Endometrial microvascular endothelial cells (primary cell): ENCODE data around the gene RARRES2. TPM values are rescaled to one million over a fixed set of nuclear protein-coding genes. Genes with fewer than 3 reads are reported as not detected.

Experiments used
- in situ Hi-C: cut with HindIII; loops from 2 replicates; pipeline ENCODE4 v1.10.0; 2017; ENCODE audit warnings: low sequenced_read_pairs, low pct_unique_long_range_greater_than_20kb; ENCODE audit errors: inconsistent ontology term
- total RNA-seq: library from RNA; depleted of rRNA; stranded (reverse); fragments of >200 nt; gene quantifications from one replicate; pipeline ENCODE4 v1.2.3, GENCODE V29; 2015; ENCODE audit errors: inconsistent ontology term

RARRES2 gene
- total RNA-seq, 1 donor from 2014 or later: not detected

GRCh38 chr7:150365673-150366398 is 24.4 kb upstream of the RARRES2 start:
- in situ Hi-C loops: no loop called here

GRCh38 chr7:150365194-150365593 is 23.8 kb upstream of the RARRES2 start:
- in situ Hi-C loops: no loop called here

GRCh38 chr7:150363872-150364271 is 22.4 kb upstream of the RARRES2 start:
- in situ Hi-C loops: no loop called here

- in situ Hi-C loops: no loop called here
Observed at GRCh38 chr7:150363370-150363769, 21.9 kb upstream of the RARRES2 start.

- in situ Hi-C loops: no loop called here
Observed at GRCh38 chr7:150361807-150362621, 20.6 kb upstream of the RARRES2 start.

- in situ Hi-C loops: no loop called here
Observed at GRCh38 chr7:150361402-150361801, 20.0 kb upstream of the RARRES2 start.

GRCh38 chr7:150360363-150361058 is 19.1 kb upstream of the RARRES2 start:
- in situ Hi-C loops: no loop called here

- in situ Hi-C loops: no loop called here
Observed at GRCh38 chr7:150359622-150360362, 18.4 kb upstream of the RARRES2 start.

- in situ Hi-C loops: no loop called here
Observed at GRCh38 chr7:150358988-150359621, 17.7 kb upstream of the RARRES2 start.

- in situ Hi-C loops: no loop called here
Observed at GRCh38 chr7:150358433-150358832, 17.0 kb upstream of the RARRES2 start.

- in situ Hi-C loops: no loop called here
Observed at GRCh38 chr7:150357771-150358427, 16.5 kb upstream of the RARRES2 start.

- in situ Hi-C loops: no loop called here
Observed at GRCh38 chr7:150357270-150357669, 15.8 kb upstream of the RARRES2 start.

GRCh38 chr7:150356265-150356897 is 15.0 kb upstream of the RARRES2 start:
- in situ Hi-C loops: no loop called here

- in situ Hi-C loops: no loop called here
Observed at GRCh38 chr7:150355666-150356059, 14.2 kb upstream of the RARRES2 start.

GRCh38 chr7:150351587-150352194 is 10.3 kb upstream of the RARRES2 start:
- in situ Hi-C loops: no loop called here

GRCh38 chr7:150346922-150347321 is 5.5 kb upstream of the RARRES2 start:
- in situ Hi-C loops: no loop called here

- in situ Hi-C loops: no loop called here
Observed at GRCh38 chr7:150345012-150345411, 3.6 kb upstream of the RARRES2 start.
